Endothelial cell of coronary artery (primary cell): ENCODE results near the gene SLC25A29. TPM values are rescaled to one million over a fixed set of nuclear protein-coding genes. Genes with fewer than 3 reads are reported as not detected.

Source experiments
- total RNA-seq: library from RNA; depleted of rRNA; stranded (reverse); fragments of >200 nt; gene quantifications from 2 replicates; pipeline ENCODE4 v1.2.3, GENCODE V29; 2014

The SLC25A29 gene
- total RNA-seq, result 37.3 and 42.4 TPM in 2 replicates

GRCh38 chr14:100306101-100306997, at the start of gene SLC25A29:
Gene SLC25A29 (minus strand): TSS chr14:100306444. CDS start chr14:100306232, 212 bp downstream.

GRCh38 chr14:100323121-100323941, 17.1 kb upstream of the SLC25A29 start, which contains the start of gene SLC25A47:
Gene SLC25A47 (plus strand): TSS chr14:100323339. CDS start chr14:100323415, 76 bp downstream.

Other genes with a start within 250 kb of the SLC25A29 start
- gene EVL, start 241.0 kb downstream of the SLC25A29 start, total RNA-seq, result 13.4 and 14.6 TPM in 2 replicates
- 0.09 TPM in 1 of 2 replicates, not detected in the other for gene DEGS2, start 146.8 kb downstream of the SLC25A29 start, total RNA-seq
- gene YY1, start 67.3 kb downstream of the SLC25A29 start, total RNA-seq, result 42.4 and 53.8 TPM in 2 replicates
- not detected in 2 replicates for gene SLC25A47, start 16.9 kb upstream of the SLC25A29 start, total RNA-seq
- gene WDR25, start 70.0 kb upstream of the SLC25A29 start, total RNA-seq, result 16.8 and 18.6 TPM in 2 replicates